C4-2B (cell line): ENCODE data around the gene NDEL1.

Experiments used
- ZFX ChIP-seq: fragments of 450-650 bp; IDR thresholded peaks from 2 replicates; pipeline ENCODE4 v1.6.1; 2017
- TF ChIP-seq, protein P1 (sequence below): fragments of 450-650 bp; conservative IDR thresholded peaks from 2 replicates; pipeline ENCODE4 v1.5.1; 2017; ENCODE audit warnings: mild to moderate bottlenecking

DNA sequence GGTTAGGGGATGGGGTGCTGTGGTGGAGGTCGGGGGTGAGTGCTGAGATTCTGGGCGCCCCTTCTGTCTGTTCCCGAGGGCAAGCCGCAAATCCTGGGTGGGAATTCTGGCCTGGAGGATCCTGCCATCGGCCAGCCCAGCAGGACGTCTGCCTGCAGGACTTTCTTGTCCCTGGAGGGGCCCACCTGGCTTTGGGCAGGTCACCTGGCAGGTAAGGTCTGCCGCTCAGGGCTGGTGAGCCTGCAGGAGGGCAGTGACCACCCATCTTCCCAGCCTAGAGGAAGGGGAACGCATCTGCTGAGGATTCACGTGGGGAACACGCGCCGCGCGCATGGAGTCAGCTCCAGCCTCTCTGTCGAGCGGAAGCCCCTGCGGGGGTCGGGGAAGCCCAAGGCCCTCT, 43.4 kb upstream of the NDEL1 start:
- TF ChIP-seq, protein P1, sequence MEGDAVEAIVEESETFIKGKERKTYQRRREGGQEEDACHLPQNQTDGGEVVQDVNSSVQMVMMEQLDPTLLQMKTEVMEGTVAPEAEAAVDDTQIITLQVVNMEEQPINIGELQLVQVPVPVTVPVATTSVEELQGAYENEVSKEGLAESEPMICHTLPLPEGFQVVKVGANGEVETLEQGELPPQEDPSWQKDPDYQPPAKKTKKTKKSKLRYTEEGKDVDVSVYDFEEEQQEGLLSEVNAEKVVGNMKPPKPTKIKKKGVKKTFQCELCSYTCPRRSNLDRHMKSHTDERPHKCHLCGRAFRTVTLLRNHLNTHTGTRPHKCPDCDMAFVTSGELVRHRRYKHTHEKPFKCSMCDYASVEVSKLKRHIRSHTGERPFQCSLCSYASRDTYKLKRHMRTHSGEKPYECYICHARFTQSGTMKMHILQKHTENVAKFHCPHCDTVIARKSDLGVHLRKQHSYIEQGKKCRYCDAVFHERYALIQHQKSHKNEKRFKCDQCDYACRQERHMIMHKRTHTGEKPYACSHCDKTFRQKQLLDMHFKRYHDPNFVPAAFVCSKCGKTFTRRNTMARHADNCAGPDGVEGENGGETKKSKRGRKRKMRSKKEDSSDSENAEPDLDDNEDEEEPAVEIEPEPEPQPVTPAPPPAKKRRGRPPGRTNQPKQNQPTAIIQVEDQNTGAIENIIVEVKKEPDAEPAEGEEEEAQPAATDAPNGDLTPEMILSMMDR, result no peak
- TF ChIP-seq ZFX, result no peak
